Amniotic epithelial cell (primary cell): ENCODE results near the gene BCL7A.
A peak's percentile ranks its signal among the peaks of the same experiment; 100 is the strongest.
"Not testable (repeated sequence)": the region's sequence is repeated elsewhere in the genome, so short reads cannot be mapped to it uniquely, and the experiment has no call there.

Experiments used
- DNase-seq: peaks from one replicate; pipeline ENCODE4 v3.0.0-alpha.2; 2010; ENCODE audit warnings: low read depth

Gene BCL7A

DNA sequence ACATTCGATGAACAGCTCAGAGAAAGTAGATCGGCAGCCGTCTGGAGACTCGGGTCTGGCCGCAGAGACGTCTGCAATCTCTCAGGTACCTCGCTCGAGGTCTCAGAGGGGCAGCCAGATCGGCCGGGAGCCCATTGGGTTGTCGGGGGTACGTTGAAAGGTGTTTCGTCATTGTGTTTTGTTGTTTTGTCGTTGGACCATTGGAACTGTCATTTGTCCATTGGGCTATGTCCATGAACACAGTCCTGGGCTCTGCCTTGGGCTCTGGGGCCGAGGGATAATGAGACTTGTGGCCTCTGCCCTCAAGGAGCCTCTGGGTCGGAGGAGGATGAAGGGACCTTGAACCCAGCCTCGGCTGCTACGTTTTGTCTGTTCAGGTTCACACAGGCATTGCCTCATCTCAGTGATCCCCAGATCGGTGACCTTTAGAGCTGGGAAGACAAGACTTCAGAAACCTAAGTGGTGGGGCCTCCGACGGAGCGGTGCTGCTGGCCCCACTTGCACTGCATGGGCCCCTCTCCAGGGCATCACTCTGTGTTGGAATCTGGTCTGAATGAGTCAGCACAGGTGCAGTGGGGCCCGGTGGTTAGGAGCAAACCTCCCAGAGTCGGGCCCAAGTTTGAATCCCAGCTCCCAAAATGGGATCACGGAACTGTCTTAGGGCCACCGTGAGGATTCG lies 33.3 kb downstream of the BCL7A start:
- no peak for DNase-seq

DNA sequence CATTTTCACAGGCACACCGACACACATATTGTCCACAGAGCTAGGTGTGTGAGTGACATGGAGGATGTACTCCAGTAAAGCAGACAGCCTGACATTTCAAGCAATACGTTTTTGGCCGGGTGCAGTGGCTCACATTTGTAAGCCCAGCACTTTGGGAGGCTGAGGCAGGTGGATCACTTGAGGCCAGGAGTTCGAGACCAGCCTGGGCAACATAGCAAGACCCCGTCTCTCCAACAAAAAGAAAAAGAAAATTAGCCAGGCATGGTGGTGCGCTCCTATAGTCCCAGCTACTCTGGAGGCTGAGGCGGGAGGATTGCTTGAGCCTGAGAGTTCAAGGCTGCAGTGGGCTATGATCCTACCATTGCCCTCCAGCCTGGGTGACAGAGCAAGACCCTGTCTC lies 34.7 kb downstream of the BCL7A start:
- DNase-seq = not testable (repeated sequence)

- DNase-seq = no peak
Measured at GRCh38 chr12:122057007-122057735, 35.5 kb downstream of the BCL7A start.

DNA sequence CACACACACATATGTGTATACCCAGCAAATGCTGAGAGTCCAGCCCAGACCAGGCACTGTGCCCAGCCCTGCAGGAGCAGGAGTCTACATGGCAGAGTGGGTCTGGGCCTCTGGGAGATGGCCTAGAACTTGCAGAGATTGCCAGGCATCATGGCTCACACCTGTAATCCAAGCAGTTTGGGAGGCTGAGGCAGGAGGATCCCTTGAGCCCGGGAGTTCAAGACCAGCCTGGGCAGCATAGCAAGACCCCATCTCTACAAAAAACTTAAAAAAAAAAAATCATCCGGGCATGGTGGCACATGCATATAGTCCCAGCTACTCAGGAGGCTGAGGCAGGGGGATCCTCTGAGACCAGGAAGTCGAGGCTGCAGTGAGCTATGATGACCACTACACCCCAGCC lies 36.1 kb downstream of the BCL7A start:
- no peak for DNase-seq

GRCh38 chr12:122058549-122059149 lies 37.0 kb downstream of the BCL7A start:
- DNase-seq = no peak

DNA sequence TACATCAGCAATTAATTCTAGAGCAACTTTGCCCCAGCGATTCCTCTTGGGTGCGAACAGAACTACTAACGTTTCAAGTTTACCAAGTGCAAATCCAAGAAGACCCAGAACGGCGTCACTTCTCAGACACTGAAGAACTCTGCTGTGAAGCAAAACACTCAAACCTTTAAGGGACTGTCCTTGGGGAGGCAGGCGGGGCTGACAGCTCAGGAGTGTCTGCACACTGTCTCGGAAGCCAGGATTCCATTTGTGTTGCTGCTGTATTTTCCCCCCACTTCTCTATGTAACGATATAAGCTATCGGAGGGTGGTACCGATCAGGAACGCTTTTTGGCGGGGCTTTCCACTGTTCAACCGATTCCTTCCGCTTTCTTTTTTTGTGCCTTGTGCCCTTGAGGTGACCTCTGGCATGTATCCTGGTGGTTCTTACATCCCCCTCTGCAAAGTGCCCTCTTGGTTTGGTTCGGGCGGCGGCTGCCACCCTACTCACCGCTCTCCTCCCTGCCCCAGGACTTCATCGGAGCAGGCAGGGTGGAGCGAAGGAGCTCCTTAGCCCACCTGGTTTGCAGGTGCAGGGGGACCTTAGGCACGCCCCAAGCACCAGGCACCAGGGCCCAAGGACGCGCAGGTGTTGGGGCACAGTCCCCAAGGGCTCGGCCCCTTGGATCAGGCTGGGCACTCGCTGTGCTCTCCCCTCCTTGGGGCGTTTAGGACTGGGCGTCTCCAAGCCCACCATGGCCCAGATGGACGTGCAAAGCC lies 37.7 kb downstream of the BCL7A start:
- DNase-seq = no peak

- DNase-seq = no peak
Measured at GRCh38 chr12:122060081-122060501, 38.4 kb downstream of the BCL7A start.

GRCh38 chr12:122061253-122061652 lies 39.6 kb downstream of the BCL7A start:
- DNase-seq = no peak

DNA sequence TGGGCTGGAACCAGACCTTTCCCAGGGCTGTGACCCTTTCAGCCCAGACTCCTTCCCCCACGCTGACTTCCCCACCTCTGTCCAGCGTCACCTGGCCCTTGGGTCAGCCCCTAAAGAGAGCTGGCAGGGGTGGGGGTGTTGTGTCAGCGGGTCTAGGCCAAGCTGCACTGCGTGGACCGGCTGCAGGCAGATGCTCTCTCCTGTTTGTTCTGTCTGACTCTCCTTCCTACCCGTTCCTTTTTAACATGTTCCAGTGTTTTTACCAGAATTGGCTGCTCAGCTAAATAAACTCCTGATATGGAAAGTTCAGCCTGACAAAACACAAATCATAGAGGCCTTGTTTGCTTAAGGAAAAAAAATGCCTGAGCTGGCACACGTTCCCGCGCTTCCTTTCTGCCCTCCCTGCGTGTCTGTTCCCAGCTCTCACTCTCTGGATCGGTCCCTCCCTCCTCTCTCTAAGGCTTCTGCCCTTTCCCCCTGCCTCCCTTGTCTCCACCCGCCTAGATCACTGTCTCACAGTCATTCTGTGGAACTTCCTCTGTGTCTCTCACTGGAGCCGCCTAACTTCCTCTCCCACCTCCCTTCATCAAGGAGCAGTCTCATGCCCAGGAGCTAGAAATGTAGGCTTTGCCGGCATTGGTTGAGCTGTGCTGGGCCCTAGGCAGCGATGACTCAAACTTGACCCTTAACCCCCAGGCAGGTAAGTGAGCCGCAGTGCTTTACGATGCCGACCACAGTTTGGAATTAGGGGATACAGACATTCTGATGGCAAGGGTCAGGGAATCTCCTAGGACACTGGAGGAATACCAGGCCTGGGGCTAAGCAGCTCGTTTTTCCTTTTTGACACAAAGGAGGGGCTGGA lies 41.4 kb downstream of the BCL7A start:
- peak; percentile 89 for DNase-seq

- no peak for DNase-seq
Measured at GRCh38 chr12:122063694-122064024, 42.0 kb downstream of the BCL7A start.

- DNase-seq = peak; percentile 100
Measured at GRCh38 chr12:122064025-122064777, 42.5 kb downstream of the BCL7A start.

- peak; percentile 99 for DNase-seq
Measured at GRCh38 chr12:122064780-122065588, 43.3 kb downstream of the BCL7A start.

DNA sequence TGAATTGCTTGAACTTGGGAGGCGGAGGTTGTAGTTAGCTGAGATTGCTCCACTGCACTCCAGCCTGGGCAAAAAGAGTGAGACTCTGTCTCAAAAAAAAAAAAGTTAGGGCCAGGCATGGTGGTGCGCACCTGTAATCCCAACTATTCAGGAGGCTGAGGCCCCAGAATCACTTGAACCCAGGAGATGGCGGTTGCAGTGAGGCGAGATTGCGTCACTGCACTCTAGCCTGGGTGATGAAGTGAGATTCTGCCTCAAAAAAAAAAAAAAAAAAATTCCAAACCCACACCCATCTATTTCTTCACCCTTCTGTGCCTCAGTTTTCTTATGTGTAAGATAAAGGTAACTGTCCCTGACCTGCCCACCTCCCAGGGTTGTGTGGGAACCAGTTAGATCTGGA lies 45.9 kb downstream of the BCL7A start:
- no peak for DNase-seq

GRCh38 chr12:122067966-122068365 lies 46.3 kb downstream of the BCL7A start:
- DNase-seq = no peak

DNA sequence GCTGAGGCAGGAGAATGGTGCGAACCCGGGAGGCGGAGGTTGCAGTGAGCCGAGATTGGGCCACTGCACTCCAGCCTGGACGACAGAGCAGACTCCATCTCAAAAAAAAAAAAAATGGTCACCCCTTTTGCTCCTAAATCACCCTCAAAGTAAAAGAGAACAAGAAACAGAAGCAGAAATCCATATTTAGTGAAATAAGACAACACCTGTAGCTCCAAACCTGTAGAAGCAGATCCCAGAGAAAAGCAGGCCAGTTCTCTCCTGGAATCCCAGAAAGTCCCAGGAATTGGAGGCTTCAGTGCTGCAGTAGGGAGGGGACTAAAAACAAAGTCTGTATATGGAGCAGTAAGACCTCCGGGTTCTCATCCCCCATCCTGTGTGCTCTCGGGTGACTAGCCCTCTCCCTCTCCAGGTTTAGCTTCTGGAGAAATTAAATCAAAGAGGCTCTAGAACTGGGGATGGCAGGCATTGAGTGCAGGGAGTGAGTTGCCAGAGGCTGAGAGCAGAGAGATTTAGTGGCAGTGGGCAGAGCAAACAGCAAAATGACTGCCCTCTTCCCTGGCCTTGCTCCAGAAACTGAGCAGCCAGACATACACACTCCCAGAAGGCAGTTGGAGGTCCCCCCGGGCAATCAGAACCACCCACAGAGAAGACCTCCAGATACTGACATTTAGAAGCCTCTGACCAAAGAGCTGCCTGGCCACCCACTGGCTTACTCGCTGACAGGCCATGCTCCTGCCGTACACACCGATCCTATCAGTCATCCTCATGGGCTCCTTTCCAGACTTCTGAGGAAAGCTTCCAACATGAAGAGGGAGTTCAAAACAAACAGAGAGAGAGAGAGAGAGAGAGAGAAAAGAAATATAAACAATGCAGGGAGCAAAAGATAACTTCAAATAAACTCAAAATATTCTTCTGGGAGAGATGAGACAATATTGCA lies 50.6 kb downstream of the BCL7A start:
- DNase-seq = peak; percentile 98

- no peak for DNase-seq
Measured at GRCh38 chr12:122073815-122074214, 52.1 kb downstream of the BCL7A start.

DNA sequence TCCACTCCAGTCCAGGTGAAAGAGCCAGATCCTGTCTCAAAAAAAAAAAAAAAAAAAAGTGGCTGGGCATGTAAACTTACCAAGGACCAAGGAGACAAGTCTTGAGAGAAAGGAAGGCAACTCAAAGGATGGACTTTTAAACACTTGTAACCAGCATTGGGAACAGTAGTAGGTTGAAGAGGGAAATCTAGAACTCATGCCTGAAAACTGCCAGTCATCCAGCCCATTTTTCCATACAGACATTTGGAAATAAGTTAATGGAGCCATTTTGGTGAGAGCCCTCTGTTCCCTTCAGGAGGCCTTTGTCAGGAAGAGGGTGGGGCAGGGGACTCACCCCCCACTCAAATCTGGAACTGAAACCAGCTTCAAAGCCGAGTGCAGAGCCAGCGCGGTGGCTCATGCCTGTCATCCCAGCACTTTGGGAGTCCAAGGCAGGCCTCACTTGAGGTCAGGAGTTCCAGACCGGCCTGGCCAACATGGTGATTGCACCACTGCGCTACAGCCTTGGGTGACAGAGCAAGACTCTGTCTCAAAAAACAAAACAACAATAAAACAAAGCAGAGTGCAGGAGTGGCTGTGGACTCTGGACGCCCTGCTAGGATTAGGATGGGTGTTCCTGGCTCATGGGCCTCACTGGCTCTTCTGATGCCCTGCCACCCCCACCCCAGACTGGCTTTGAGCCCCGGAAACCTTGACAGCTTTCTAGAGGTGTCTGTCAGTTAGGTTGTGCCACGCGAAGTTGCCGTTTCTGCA lies 55.2 kb downstream of the BCL7A start:
- DNase-seq = no peak
